Activated gamma-delta T cell treated with Interleukin-2 at 50 U/mL for 16 hours (primary cell): ENCODE measurements around the gene LRP2.
A peak's percentile ranks its signal among the peaks of the same experiment; 100 is the strongest.

Experiments
- DNase-seq: peaks from one replicate; pipeline ENCODE4 v3.0.0-alpha.2; 2020

Gene LRP2

DNA sequence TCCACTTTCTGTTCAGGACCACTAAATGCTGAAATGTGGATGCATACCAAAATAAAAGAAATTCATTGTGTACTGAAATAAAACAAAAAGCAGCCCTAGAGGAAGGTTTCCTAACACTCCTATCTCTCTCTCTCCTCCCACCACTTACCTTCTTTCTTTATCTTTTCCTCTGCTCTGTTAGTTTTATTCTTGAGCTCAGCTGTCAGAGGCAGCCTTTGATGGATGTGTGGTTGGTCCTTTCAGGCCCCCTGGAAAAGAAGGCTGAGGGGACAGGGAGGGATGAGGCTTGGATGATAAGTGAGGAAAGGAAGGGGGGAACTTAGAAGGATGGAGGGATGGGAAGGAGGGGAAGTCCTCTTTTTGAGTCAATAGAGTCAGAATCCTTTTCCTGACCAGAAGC is 245.3 kb downstream of the LRP2 start:
- DNase-seq = no peak

GRCh38 chr2:169116327-169116726 is 246.0 kb downstream of the LRP2 start:
- no peak for DNase-seq

GRCh38 chr2:169114056-169114455 is 248.3 kb downstream of the LRP2 start:
- no peak for DNase-seq

GRCh38 chr2:169112841-169113240 is 249.5 kb downstream of the LRP2 start:
- DNase-seq = no peak

DNA sequence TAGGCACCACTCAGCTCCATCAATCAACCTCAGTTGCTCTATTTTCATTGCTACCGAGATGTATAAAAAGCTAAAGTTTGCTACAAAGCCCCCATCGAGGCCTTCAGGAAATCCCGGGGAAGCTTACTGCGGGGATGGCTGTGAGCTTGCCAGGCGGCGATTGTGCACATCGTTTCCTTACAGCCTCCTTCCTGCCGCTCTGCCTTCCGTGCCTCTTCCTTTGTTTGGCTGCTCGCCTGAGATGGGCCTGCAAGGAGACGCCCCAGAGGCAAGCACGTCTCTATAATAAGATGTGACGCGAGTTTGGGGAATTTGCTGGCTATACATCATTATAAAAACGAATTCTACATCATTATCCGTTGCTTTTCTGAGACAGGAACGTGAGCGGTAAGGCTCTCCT is 251.4 kb downstream of the LRP2 start:
- DNase-seq = no peak

DNA sequence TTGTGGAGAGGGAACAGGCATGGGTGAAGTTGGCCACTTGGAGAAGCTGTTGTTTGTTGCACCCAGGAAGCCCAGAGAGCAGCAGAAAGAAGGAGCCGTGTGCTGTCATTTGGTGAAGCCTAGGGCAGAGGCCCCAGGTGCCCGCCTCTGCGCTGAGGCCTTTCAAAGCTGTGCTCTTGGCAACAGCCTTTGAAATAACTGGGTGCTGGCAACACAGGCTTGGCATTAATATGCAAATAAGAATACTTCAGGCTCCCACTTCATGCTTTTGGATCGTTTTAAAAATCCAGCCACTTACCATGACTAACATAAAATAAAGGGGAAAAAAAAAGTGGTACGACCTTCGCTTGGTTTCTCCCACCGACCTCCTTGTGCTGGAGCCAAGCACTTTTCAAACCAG is 251.9 kb downstream of the LRP2 start:
- no peak for DNase-seq

DNA sequence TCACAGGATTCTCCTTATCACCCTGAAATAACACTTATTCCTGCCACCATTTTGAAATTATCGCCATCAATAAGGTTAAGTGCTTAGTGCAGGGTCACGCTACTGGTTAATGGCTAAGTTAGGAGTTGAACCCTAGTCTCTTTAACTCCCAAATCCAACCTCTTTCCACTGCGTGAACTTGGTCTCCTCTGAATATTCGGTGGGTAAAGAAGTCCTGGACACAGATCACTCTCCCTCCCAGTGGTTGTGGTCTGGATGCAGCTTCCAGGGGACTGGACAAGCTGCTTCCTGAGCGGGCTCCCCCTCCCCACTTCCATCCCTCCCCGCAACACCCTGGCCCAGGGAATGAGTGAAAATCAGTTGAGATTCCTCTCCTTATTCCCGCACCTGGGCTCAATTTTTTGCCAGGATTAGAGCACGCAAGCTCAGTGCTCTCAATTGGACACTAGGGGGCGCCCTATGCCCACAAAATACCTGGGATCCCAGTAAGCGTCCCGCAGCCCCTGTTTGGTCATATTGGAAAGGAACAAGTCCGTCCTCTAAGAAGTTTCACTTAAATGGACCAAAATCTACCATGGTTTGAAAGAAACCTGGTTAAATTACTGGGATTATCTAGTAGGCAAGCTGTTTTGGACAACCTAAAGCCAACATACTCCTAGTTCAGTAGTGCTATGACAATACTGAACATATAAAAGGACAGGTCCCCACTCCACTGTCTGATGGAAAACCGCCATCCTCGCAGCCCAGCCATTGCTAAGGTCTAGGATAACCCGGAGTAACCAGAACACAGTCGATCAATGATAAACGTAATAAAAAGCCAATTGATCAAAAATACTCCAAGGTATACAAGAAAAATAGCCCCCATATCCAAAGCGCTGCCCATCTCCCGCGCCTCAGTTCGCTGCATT is 252.6 kb downstream of the LRP2 start:
- DNase-seq = peak; percentile 76

- DNase-seq = no peak
These were observed 254.0 kb downstream of the LRP2 start for GRCh38 chr2:169108099-169108884.

DNA sequence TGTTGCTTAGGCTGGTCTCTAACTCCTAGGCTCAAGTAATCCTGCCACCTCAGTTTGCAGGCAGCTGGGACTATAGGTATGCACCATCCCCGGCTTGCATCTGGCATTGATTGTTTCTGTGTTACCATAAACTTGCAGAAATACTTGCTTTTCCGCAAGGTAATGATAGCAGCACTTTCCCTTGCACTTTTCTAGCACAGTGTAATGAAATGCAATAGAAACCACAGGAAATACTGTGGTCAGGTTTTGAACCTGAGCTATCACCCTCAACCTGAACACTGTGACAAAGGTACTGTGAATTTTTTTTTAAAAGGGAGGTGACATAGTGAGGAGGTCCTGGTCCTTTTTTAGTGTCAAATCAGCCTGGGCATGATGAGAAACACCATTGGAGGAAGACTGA is 254.7 kb downstream of the LRP2 start:
- DNase-seq = peak; percentile 32

GRCh38 chr2:169106563-169107545 is 255.5 kb downstream of the LRP2 start:
- no peak for DNase-seq

DNA sequence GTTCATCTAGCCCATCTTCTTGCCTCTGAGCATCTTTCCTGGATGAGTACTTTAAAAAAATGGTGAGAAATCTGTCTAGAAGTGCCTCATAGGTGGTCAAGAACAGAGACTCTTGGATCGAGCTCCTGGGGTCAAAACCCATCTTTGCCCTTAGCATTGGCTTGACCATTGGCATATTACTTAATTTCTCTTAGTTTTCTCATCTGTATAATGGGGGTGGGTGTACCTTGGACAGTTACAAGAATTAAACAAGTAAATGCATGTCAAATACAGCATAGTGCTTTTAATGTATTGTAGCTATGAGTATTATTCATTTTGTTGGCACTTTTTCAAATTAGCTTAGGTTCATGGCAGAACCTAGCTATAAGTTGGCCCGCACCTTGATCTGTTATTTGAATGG is 256.2 kb downstream of the LRP2 start:
- DNase-seq = no peak

GRCh38 chr2:169105476-169105875 is 256.9 kb downstream of the LRP2 start:
- DNase-seq = no peak

GRCh38 chr2:169104848-169105247 is 257.5 kb downstream of the LRP2 start:
- DNase-seq = no peak

DNA sequence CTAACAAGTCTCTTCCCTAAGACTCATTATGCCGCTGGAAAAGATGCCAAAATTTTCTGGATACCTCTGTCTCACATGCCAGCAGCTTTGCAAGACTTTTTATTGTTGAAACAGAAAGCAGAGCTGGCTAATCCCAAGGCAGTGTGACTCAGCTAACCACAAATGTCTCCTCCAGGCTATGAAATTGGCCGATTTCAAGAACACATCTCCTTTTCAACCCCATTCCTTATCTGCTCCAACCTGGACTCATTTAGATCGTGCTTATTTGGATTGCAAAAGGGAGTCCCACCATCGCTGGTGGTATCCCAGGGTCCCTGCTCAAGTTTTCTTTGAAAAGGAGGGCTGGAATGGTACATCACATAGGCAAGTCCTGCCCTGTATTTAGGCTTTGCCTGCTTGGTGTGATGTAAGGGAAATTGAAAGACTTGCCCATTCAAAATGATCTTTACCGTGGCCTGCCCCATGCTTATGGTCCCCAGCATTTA is 266.7 kb downstream of the LRP2 start:
- no peak for DNase-seq

- no peak for DNase-seq
These were observed 267.7 kb downstream of the LRP2 start for GRCh38 chr2:169094676-169095075.

GRCh38 chr2:169093535-169093934 is 268.8 kb downstream of the LRP2 start:
- DNase-seq = no peak

- no peak for DNase-seq
These were observed 270.4 kb downstream of the LRP2 start for GRCh38 chr2:169091761-169092519.

DNA sequence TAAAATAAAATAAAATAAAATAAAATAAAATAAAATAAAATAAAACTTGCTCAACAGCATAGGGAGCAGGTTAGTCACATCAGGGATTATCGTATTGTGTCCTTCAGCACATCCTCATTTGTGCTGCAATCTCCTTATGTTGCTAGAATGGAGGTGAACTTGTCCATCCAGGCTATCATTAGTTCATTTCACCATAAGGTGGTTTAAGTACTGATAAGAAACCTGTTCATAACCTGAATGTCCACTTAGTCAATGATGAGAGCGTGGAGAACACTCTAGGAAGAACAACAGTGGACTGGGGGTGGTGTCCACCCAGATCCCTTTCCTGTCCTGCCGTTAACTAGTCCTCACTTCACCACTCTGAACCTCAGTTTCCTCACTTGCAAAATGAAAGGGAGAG is 271.1 kb downstream of the LRP2 start:
- no peak for DNase-seq

DNA sequence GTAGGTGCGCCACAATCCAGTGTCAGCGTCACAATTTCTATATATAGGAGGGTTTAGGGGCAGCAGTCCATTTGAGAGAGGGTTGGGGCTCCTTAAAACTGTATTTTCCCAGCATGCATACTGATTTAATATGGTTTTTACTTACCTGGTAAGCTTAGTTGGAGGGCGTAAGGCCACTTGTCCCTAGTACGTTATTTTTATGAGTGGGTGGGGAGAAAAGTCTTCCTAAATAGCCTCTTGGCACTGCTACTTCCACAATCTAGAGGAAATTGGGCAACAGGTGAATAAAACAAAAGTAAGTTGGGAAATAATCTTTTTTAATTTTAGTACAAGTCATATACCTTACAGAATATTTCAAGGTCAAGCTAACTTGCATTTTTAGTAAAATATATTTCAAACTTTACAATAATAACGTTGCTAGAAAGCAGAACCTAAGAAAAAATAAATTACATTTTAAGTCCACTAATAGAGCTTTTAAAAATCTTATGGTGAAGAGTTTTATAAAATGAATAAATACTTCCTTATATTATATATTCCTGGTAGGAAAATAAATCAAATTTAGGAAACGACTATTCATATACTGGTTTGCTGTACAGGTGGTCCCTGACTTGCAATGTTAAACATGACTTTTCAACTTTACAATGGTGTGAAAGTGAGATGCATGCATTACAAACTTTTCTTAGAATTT is 272.1 kb downstream of the LRP2 start:
- no peak for DNase-seq

DNA sequence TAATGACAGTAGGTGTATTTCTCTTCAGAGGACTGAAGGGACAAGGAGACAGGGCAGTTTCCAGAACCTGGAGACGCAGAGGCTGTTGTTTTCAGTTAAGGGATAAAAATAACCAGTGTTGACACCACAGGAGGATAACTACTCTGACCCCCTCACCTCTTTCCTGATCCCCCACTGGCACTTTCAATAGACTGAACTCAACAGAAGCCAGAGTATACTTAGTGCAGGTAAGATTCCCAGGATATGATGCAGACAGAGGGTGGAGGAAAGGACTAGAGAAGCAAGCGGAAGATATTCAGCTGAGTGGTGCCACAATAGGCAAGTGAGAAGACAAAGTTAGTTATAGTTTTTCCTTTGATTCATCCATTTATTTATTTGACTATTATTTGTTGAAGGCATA is 273.2 kb downstream of the LRP2 start:
- DNase-seq = no peak

DNA sequence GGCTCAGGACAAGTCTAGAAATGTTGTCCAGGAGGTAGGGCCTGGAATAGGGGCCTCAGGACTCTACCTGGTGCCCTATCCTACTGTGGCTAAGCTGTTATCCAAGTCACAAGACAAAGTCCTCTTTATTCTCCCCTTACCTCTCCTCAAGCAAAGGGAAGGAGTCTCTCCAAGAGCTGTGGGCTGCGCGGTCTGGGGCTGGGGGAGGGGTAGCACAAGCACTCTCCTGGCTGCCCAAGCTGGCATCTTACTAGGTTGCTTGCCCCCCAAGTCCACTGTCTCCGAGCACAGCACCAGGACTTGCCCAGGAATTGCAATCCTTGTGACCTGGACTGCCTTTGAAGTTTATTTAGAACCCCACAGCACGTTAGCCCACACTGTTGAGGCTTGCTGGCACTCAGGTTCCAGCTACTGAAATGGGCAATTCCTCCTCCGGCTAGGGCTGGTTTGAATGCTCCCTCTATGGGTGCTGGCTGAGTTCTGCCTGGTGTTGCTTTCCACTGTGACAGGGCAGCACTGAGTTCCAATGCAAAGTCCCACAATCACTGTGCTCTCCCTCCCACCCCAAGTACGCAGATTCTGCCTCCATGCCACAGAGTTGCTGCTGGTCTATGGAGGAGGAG is 274.5 kb downstream of the LRP2 start:
- DNase-seq = no peak
